Activated CD4-positive, alpha-beta T cell treated with anti-CD3 and anti-CD28 coated beads for 36 hours (primary cell): ENCODE results near the gene MACROD1. TPM values are rescaled to one million over a fixed set of nuclear protein-coding genes. Genes with fewer than 3 reads are reported as not detected.

Experiments
- total RNA-seq, 2 experiments: library from RNA; stranded (reverse); gene quantifications; one replicate each; pipeline ENCODE4 v1.2.3, GENCODE V29; 2021

The MACROD1 gene
- total RNA-seq, 2 experiments from 2014 or later = 26.4 to 28.6 TPM

Other genes starting within 250 kb of the MACROD1 start
- under 1 TPM; 0.37 TPM for gene RCOR2, start 248.9 kb downstream of the MACROD1 start, total RNA-seq
- gene NAA40, start 227.1 kb downstream of the MACROD1 start, total RNA-seq = 10 to 100 TPM; 13.7 to 15.9 TPM
- gene COX8A, start 191.5 kb downstream of the MACROD1 start, total RNA-seq = 100 to 1,000 TPM; 413 to 454 TPM
- 10 to 100 TPM; 77.4 to 86.1 TPM for gene OTUB1, start 179.7 kb downstream of the MACROD1 start, total RNA-seq
- under 1 TPM; 0.21 to 0.25 TPM for gene FLRT1, start 130.2 kb downstream of the MACROD1 start, total RNA-seq
- 100 to 1,000 TPM; 398 to 403 TPM for gene STIP1, start 20.1 kb upstream of the MACROD1 start, total RNA-seq
- 100 to 1,000 TPM; 182 to 184 TPM for gene FERMT3, start 40.6 kb upstream of the MACROD1 start, total RNA-seq
- 10 to 100 TPM; 23.9 to 27.1 TPM for gene TRPT1, start 60.1 kb upstream of the MACROD1 start, total RNA-seq
- 10 to 100 TPM; 61.8 to 74.1 TPM for gene NUDT22, start 60.2 kb upstream of the MACROD1 start, total RNA-seq
- 10 to 100 TPM; 21.9 to 23.1 TPM for gene DNAJC4, start 64.4 kb upstream of the MACROD1 start, total RNA-seq
- gene VEGFB, start 68.5 kb upstream of the MACROD1 start, total RNA-seq = 10 to 100 TPM; 80.0 to 80.3 TPM
- 10 to 100 TPM; 19.9 to 21.3 TPM for gene FKBP2, start 75.0 kb upstream of the MACROD1 start, total RNA-seq
- gene PPP1R14B, start 80.8 kb upstream of the MACROD1 start, total RNA-seq = 100 to 1,000 TPM; 261 to 267 TPM
- gene PLCB3, start 85.4 kb upstream of the MACROD1 start, total RNA-seq = 10 to 100 TPM in 1 of 2 experiments, 1 to 10 TPM in 1; 9.0 to 10.9 TPM
- gene BAD, start 118.6 kb upstream of the MACROD1 start, total RNA-seq = 10 to 100 TPM; 21.3 to 22.9 TPM
- 10 to 100 TPM; 23.6 to 27.2 TPM for gene GPR137, start 119.7 kb upstream of the MACROD1 start, total RNA-seq
- not detected for gene KCNK4, start 125.2 kb upstream of the MACROD1 start, total RNA-seq
- gene CATSPERZ, start 134.2 kb upstream of the MACROD1 start, total RNA-seq = under 1 TPM in 1 of 2 experiments, not detected in 1; 0.39 TPM
- 10 to 100 TPM; 19.0 to 29.6 TPM for gene ESRRA, start 139.4 kb upstream of the MACROD1 start, total RNA-seq
- 100 to 1,000 TPM; 185 to 243 TPM for gene TRMT112, start 151.4 kb upstream of the MACROD1 start, total RNA-seq
- 100 to 1,000 TPM; 110 to 142 TPM for gene PRDX5, start 152.0 kb upstream of the MACROD1 start, total RNA-seq
- gene CCDC88B, start 174.1 kb upstream of the MACROD1 start, total RNA-seq = 10 to 100 TPM; 58.4 to 71.3 TPM
- gene RPS6KA4, start 193.0 kb upstream of the MACROD1 start, total RNA-seq = 10 to 100 TPM; 22.0 to 30.2 TPM